Right lung (tissue), 5 donors: ENCODE data around the gene ZBTB17. TPM values are rescaled to one million over a fixed set of nuclear protein-coding genes. Genes with fewer than 3 reads are reported as not detected.
"Not testable (repeated sequence)": the region's sequence is repeated elsewhere in the genome, so short reads cannot be mapped to it uniquely, and the experiment has no call there.

ENCODE experiments used
- DNase-seq, 2 donors: peaks; one replicate each; pipeline ENCODE4 v3.0.0-alpha.2; 2013
- polyA plus RNA-seq, 5 donors: library from polyadenylated mRNA; unstranded; fragments of 120-200 nt; gene quantifications; one replicate each; pipeline versions ENCODE4 v1.2.1 to v1.2.3, GENCODE V29; 2013; ENCODE audit warnings: inconsistent platforms in 1 of 5, low replicate concordance in 1 of 5; ENCODE audit not compliant: insufficient read length in 5 of 5, insufficient read depth in 1 of 5

Gene ZBTB17
- polyA plus RNA-seq, 5 donors, result 27.8 to 38.2 (median 31.4) TPM

GRCh38 chr1:15989776-15990175 lies 13.9 kb upstream of the ZBTB17 start:
- no peak for DNase-seq

GRCh38 chr1:15988856-15989736 lies 13.2 kb upstream of the ZBTB17 start:
- DNase-seq, result no peak

GRCh38 chr1:15985611-15986297 lies 9.9 kb upstream of the ZBTB17 start:
- no peak for DNase-seq

- no peak for DNase-seq
Observed at GRCh38 chr1:15983275-15983674, 7.4 kb upstream of the ZBTB17 start.

- no peak for DNase-seq
Observed at GRCh38 chr1:15981679-15982078, 5.8 kb upstream of the ZBTB17 start.

GRCh38 chr1:15977947-15978346 lies 2.0 kb upstream of the ZBTB17 start:
- DNase-seq, result not testable (repeated sequence)

GRCh38 chr1:15975358-15975804 lies 520 bp downstream of the ZBTB17 start:
- peak; percentile 28 to 30 for DNase-seq

- DNase-seq, result no peak
Observed at GRCh38 chr1:15974855-15975254, 1.0 kb downstream of the ZBTB17 start.

GRCh38 chr1:15973772-15974171 lies 2.1 kb downstream of the ZBTB17 start:
- DNase-seq, result no peak

- no peak for DNase-seq
Observed at GRCh38 chr1:15972409-15972808, 3.5 kb downstream of the ZBTB17 start.

- DNase-seq, result no peak
Observed at GRCh38 chr1:15970911-15971310, 5.0 kb downstream of the ZBTB17 start.

GRCh38 chr1:15969321-15969880 lies 6.5 kb downstream of the ZBTB17 start:
- DNase-seq, result no peak

- DNase-seq, result no peak
Observed at GRCh38 chr1:15968172-15968571, 7.7 kb downstream of the ZBTB17 start.

- DNase-seq, result no peak
Observed at GRCh38 chr1:15966956-15967344, 9.0 kb downstream of the ZBTB17 start.

- DNase-seq, result no peak
Observed at GRCh38 chr1:15966081-15966955, 9.6 kb downstream of the ZBTB17 start.

GRCh38 chr1:15965228-15965767 lies 10.6 kb downstream of the ZBTB17 start:
- DNase-seq, result no peak

- DNase-seq, result no peak
Observed at GRCh38 chr1:15963968-15964648, 11.8 kb downstream of the ZBTB17 start.

GRCh38 chr1:15963363-15963967 lies 12.4 kb downstream of the ZBTB17 start:
- no peak for DNase-seq

GRCh38 chr1:15962671-15963362 lies 13.1 kb downstream of the ZBTB17 start:
- DNase-seq, result no peak

- DNase-seq, result no peak
Observed at GRCh38 chr1:15962176-15962575, 13.7 kb downstream of the ZBTB17 start.
